HEK293 (cell line): ENCODE data around the gene MAPK14.

Source experiments
- BCL11A ChIP-seq: fragments of 450-650 bp; formaldehyde crosslinking; IDR thresholded peaks from 2 replicates; pipeline ENCODE4 v1.5.1; 2016; ENCODE audit warnings: low read depth, missing biosample characterization, missing genetic modification characterization
- MZF1 ChIP-seq: fragments of 450-650 bp; formaldehyde crosslinking; IDR thresholded peaks from 2 replicates; pipeline ENCODE4 v1.5.1; 2017; ENCODE audit warnings: missing biosample characterization, missing genetic modification characterization, borderline replicate concordance
- RBAK ChIP-seq: fragments of 450-650 bp; formaldehyde crosslinking; IDR thresholded peaks from 2 replicates; pipeline ENCODE4 v1.5.1; 2016; ENCODE audit warnings: missing biosample characterization, missing genetic modification characterization
- SETDB1 ChIP-seq: IDR thresholded peaks from one replicate; pipeline ENCODE4 v1.6.1; 2017; ENCODE audit warnings: mild to moderate bottlenecking, low read length, moderate library complexity, mixed read lengths; ENCODE audit not compliant: insufficient read length
- YY1 ChIP-seq: fragments of 450-650 bp; formaldehyde crosslinking; IDR thresholded peaks from 2 replicates; pipeline ENCODE4 v1.5.1; 2018; ENCODE audit warnings: missing biosample characterization, missing genetic modification characterization
- ZBTB1 ChIP-seq: fragments of 450-650 bp; formaldehyde crosslinking; IDR thresholded peaks from 2 replicates; pipeline ENCODE4 v1.5.1; 2016; ENCODE audit warnings: missing biosample characterization, missing genetic modification characterization
- ZBTB20 ChIP-seq: fragments of 450-650 bp; formaldehyde crosslinking; IDR thresholded peaks from 2 replicates; pipeline ENCODE4 v1.5.1; 2016; ENCODE audit warnings: missing biosample characterization, missing genetic modification characterization
- ZNF169 ChIP-seq: fragments of 450-650 bp; formaldehyde crosslinking; IDR thresholded peaks from 2 replicates; pipeline ENCODE4 v1.5.1; 2016; ENCODE audit warnings: missing biosample characterization, missing genetic modification characterization
- ZNF221 ChIP-seq: fragments of 450-650 bp; formaldehyde crosslinking; IDR thresholded peaks from 2 replicates; pipeline ENCODE4 v1.5.1; 2017; ENCODE audit warnings: missing biosample characterization, missing genetic modification characterization, borderline replicate concordance
- ZNF335 ChIP-seq: fragments of 450-650 bp; formaldehyde crosslinking; conservative IDR thresholded peaks from 2 replicates; pipeline ENCODE4 v1.5.1; 2016; ENCODE audit warnings: missing biosample characterization, missing genetic modification characterization
- ZNF558 ChIP-seq: fragments of 450-650 bp; formaldehyde crosslinking; IDR thresholded peaks from 2 replicates; pipeline ENCODE4 v1.5.1; 2016; ENCODE audit warnings: missing biosample characterization, missing genetic modification characterization
- TF ChIP-seq, protein P1 (sequence below): fragments of 450-650 bp; formaldehyde crosslinking; IDR thresholded peaks from 2 replicates; pipeline ENCODE4 v1.5.1; 2016; ENCODE audit warnings: missing biosample characterization, missing genetic modification characterization
- TF ChIP-seq, protein P2 (sequence below): fragments of 450-650 bp; formaldehyde crosslinking; IDR thresholded peaks from 2 replicates; pipeline ENCODE4 v1.5.1; 2016; ENCODE audit warnings: missing biosample characterization, missing genetic modification characterization
- TF ChIP-seq, protein P3 (sequence below): fragments of 450-650 bp; formaldehyde crosslinking; optimal IDR thresholded peaks from 2 replicates; pipeline ENCODE3; 2016; ENCODE audit warnings: missing biosample characterization, mild to moderate bottlenecking, missing genetic modification characterization

- TF ChIP-seq YY1 (no peak), BCL11A (no peak), ZNF169 (tag by site-specific recombination) (no peak), ZNF335 (no peak), RBAK (tag by site-specific recombination) (no peak), MZF1 (tag by site-specific recombination) (no peak), ZNF558 (tag by site-specific recombination) (no peak), ZNF221 (tag by site-specific recombination) (no peak), ZBTB1 (tag by site-specific recombination) (no peak), SETDB1 (no peak), ZBTB20 (tag by site-specific recombination) (no peak)
- TF ChIP-seq, protein P1, sequence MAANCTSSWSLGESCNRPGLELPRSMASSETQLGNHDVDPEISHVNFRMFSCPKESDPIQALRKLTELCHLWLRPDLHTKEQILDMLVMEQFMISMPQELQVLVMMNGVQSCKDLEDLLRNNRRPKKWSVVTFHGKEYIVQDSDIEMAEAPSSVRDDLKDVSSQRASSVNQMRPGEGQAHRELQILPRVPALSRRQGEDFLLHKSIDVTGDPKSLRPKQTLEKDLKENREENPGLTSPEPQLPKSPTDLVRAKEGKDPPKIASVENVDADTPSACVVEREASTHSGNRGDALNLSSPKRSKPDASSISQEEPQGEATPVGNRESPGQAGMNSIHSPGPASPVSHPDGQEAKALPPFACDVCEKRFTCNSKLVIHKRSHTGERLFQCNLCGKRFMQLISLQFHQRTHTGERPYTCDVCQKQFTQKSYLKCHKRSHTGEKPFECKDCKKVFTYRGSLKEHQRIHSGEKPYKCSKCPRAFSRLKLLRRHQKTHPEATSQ (tag by site-specific recombination), result no peak
- TF ChIP-seq, protein P2, sequence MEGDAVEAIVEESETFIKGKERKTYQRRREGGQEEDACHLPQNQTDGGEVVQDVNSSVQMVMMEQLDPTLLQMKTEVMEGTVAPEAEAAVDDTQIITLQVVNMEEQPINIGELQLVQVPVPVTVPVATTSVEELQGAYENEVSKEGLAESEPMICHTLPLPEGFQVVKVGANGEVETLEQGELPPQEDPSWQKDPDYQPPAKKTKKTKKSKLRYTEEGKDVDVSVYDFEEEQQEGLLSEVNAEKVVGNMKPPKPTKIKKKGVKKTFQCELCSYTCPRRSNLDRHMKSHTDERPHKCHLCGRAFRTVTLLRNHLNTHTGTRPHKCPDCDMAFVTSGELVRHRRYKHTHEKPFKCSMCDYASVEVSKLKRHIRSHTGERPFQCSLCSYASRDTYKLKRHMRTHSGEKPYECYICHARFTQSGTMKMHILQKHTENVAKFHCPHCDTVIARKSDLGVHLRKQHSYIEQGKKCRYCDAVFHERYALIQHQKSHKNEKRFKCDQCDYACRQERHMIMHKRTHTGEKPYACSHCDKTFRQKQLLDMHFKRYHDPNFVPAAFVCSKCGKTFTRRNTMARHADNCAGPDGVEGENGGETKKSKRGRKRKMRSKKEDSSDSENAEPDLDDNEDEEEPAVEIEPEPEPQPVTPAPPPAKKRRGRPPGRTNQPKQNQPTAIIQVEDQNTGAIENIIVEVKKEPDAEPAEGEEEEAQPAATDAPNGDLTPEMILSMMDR, result no peak
- TF ChIP-seq, protein P3, sequence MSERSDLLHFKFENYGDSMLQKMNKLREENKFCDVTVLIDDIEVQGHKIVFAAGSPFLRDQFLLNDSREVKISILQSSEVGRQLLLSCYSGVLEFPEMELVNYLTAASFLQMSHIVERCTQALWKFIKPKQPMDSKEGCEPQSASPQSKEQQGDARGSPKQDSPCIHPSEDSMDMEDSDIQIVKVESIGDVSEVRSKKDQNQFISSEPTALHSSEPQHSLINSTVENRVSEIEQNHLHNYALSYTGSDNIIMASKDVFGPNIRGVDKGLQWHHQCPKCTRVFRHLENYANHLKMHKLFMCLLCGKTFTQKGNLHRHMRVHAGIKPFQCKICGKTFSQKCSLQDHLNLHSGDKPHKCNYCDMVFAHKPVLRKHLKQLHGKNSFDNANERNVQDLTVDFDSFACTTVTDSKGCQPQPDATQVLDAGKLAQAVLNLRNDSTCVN (tag by site-specific recombination), result no peak
These were observed 98.5 kb downstream of the MAPK14 start for GRCh38 chr6:36126121-36126520.
